Germinal center (tissue), 1 donor: Measurements from ENCODE around the gene ZNF740.
"Not testable (repeated sequence)": the region's sequence is repeated elsewhere in the genome, so short reads cannot be mapped to it uniquely, and the experiment has no call there.

Experiments used
- DNase-seq: peaks from one replicate; pipeline ENCODE4 v3.0.0; 2012; ENCODE audit warnings: mixed read lengths, low spot score

Gene ZNF740

GRCh38 chr12:53180220-53180930 lies at the start of gene ZNF740, which contains the start of gene CSAD:
Gene ZNF740 (plus strand): TSS chr12:53180722. CDS start chr12:53181984, 1,262 bp downstream.
Gene CSAD (minus strand): TSS chr12:53180925. CDS start chr12:53173470, 7,455 bp downstream.
- peak; percentile 98 for DNase-seq

DNA sequence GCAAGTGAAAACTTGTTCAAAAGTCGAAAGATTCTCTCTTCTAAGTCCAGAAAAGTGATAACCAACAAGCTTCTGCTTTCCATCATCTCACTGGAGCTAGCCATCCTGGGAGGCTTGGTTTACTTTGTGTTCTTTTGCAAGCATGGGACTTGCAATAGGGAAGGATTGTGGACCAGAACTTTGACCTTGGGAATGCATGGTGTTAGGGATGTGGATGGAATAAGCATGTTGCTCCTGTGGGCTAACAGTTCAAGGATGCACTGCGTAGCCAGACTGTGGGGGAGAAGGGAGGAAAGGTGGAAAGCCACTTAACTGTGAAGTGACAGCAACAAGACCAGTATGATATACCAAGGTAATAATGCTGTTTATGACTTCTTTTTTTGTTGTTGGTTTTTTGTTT lies 48.7 kb upstream of the ZNF740 start:
- no peak for DNase-seq

DNA sequence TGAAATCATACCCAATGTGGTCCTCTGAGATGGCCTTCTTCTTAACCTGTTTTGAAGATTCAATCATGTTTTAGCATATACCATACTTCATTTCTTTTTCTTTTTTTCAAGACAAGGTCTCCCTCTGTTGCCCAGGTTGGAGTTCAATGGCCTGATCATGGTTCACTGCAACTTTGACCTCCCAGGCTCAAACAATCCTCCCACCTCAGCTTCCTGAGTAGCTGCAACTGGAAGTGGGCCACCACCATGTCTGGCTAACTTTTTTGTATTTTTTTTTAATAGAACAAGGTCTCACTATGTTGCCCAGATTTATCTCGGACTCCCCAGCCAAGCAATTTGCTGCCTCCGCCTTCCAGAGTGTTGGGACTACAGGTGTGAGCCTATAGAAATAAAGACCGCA lies 46.8 kb upstream of the ZNF740 start:
- no peak for DNase-seq

DNA sequence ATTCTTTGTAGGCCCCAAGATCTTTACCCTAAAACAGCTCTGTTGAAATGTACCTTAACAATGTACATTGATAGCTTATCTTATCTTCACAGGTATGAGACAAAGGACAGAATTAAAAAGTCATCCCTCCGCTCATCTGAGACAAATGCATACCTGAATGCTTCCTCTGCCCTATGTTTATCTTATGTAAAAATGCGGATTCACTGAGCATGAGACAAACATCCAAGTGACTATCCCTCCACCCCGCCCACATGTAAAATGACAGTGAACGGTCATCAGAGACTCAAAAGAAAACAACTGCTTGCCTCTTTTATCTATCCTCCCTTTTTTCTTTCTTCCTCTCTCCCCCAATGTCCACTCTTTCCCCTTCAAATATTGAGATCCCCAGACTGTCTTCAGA lies 37.2 kb upstream of the ZNF740 start:
- no peak for DNase-seq

DNA sequence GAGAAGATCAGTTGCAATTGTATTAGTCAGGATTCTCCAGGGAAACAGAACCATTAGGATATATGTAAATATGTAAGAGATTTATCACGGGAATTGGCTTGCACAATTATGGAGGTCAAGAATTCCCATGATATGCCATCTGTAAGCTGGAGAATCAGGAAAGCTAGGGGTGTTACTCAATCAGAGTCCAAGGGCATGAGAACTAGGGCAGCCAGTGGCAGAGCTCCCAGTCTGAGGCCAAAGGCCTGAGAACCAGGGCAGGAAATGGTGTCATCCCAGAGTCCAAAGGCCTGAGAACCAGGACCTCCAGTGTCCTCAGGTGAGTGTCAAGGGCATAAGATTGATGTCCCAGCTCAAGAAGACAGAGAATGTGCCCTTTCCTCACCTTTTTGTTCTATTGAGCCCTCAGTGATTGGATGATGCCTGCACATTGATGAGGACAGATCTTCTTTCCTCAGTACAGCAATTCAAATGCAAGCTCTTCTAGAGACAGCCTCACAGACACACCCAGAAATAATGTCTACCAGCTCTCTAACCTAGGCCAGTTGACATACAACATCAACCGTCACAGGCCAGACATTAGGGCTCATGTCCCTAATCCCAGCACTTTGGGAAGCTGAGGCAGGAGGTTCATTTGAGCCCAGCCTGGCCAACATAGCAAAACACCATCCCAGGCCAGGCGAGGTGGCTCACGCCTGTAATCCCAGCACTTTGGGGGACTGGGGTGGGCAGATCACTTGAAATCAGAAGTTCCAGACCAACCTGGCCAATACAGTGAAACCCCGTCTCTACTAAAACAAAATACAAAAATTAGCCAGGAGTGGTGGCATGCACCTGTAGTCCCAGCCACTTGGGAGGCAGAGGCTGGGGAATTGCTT lies 34.9 kb upstream of the ZNF740 start:
- DNase-seq, result no peak

- DNase-seq, result no peak
Measured at GRCh38 chr12:53147181-53147580, 33.3 kb upstream of the ZNF740 start.

- DNase-seq, result no peak
Measured at GRCh38 chr12:53147653-53148052, 32.9 kb upstream of the ZNF740 start.

- DNase-seq, result no peak
Measured at GRCh38 chr12:53151039-53151438, 29.5 kb upstream of the ZNF740 start.

- no peak for DNase-seq
Measured at GRCh38 chr12:53152390-53152789, 28.1 kb upstream of the ZNF740 start.

DNA sequence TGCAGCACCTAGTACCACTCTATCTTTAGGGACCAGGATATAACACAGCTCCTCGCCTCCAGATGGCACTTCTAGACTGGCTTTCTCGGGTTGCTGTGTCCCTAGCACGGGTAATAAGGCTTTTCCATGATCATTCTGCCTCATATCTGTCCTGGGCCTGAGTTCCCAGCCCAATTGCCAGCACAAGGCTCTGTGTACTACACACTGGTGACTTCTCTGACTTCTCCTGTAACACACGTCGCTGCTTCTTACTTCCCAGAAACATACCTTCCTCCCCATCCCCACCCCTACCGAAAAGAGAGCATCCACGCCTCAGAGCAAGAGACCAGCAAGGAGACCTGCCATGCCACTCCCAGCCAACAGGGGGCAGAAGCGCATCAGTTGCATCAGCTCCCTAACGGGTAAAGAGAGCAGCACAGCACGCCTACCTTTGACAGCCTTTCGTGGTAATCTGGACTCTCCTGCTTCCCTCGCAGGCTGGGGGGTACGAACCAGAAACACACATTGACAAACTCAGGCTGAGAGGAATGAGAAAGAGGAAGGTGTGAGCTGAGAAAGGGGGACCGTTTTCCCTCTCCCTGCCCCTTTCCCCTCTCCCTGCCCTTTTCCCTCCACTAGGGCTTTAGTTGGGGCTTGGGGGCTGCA lies 21.2 kb upstream of the ZNF740 start:
- peak; percentile 89 for DNase-seq

- DNase-seq, result no peak
Measured at GRCh38 chr12:53160000-53160399, 20.5 kb upstream of the ZNF740 start.

DNA sequence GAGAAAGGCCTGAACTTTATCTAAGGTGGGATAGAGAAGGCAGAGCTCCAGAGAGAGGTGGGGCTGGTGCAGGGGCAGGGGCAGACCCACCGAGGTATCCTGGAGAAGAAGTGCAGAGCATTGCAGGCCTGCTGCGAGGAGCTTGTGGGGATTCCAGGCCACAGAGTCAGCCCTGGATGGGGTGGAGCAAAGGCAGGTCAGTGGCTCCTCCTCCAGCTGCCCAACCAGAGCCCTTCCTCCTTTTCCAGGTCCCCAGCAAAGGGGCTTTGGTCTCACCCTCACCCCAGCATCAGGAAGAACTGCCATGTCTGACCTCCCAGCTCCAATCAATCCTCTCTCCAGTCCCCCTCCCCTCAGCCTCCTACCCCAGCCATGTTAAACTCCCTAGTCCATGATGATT lies 19.8 kb upstream of the ZNF740 start:
- DNase-seq, result no peak

DNA sequence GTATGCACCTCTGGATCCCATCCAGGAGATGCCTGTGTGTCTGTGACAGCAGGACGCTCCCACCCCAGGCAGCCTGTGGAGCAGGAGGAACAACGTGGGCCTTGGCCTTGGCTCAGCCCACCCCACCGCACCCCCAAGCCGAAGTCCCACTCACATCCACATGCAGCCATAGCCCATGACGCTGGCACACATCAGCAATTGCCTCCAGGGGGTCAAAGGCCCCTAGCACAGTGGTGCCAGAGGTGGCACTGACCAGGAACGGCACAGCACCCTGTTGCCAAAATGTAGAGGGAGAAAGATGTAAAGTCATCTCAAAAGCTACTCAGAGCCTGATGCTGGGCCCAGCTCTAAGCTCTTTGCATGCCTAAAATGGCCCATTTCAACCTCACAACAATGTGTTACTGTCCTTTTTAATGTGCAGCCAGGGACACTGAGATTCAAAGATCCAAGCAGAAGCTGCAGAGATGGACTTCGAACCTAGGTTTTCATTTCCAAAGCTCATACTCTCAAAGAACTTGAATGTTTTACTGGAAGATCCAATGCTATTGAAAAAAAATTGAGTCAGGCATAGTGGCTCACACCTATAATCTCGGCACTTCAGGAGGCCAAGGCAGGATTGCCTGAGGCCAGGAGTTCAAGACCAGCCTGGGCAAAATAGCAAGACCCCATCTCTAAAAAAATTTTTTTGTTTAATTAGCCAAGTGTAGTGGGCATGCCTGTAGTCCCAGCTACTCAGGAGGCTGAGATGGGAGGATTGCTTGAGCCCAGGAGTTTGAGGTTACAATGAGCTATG lies 19.2 kb upstream of the ZNF740 start:
- no peak for DNase-seq

DNA sequence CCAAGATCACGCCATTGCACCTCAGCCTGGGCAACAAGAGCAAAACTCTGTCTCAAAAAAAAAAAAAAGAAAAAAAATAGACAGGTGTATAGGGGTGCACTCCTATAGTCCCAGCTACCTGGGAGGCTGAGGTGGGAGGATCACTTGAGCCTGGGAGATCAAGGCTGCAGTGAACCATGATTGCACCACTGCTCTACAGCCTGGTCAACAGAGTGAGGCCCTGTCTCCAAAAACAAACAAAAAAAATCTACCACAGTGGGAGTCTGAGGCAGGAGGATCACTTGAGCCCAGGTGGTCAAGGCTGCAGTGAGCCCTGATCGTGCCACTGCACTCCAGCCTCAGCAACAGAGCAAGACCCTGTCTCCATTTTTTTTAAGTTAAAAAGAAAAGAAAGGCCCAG lies 17.5 kb upstream of the ZNF740 start:
- DNase-seq, result not testable (repeated sequence)

GRCh38 chr12:53166837-53167236 lies 13.7 kb upstream of the ZNF740 start:
- DNase-seq, result no peak

DNA sequence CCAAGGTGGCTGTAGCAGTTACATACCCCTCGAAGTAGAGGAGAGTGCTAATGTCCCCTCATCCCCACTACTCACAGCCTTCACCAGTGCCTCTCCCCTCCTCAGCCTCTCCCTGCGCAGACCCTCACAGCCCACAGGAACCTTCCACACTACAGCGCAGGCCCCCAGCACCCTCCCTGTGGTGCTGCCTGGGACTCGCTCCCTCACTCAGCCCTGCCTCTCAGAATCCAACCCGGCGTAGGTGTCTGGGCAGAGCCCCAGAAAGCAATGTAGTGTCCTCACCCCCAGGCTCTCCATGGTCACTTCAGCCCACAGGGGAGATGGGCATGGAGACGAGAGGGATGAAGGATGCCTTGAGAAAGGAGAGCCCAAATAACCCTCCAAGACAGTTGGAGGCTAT lies 10.9 kb upstream of the ZNF740 start:
- no peak for DNase-seq

- no peak for DNase-seq
Measured at GRCh38 chr12:53170215-53170614, 10.3 kb upstream of the ZNF740 start.

DNA sequence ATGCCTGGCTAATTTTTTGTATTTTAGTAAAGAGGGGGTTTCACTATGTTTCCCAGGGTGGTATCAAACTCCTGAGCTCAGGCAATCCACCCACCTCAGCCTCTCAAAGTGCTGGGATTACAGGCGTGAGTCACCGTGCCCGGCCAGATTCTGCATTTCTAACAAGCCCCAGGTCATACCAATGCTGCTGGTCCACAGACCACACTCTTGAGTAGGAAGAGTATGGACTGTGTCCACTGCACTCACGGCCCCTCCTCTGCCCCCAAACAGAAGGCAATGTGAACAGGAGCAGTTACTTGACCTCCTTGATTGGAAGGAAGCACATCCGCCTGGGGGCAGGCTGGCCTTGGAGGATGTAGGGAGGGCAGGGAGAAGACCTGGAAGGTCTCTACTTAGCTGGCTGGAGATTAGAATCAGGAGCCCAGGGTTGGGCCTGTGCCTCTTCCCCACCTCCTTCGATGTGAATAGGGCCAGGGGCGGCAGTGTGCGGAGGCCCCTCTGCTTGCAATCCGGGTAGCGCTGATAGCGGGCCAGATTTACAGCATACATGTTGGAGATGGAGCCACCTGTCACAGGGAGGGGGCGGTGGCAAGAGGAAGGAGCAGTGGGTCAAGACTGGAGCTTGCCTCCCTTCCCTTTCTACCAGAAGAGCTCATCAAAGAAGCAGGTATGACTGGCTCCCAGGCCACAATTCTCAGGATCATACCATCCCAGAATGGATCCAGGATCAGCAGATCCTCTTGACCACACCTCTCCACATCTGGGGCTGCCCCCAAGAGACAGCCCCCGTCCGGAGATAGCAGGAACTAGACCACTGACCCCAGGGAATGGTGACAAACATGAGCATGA lies 9.4 kb upstream of the ZNF740 start:
- no peak for DNase-seq

DNA sequence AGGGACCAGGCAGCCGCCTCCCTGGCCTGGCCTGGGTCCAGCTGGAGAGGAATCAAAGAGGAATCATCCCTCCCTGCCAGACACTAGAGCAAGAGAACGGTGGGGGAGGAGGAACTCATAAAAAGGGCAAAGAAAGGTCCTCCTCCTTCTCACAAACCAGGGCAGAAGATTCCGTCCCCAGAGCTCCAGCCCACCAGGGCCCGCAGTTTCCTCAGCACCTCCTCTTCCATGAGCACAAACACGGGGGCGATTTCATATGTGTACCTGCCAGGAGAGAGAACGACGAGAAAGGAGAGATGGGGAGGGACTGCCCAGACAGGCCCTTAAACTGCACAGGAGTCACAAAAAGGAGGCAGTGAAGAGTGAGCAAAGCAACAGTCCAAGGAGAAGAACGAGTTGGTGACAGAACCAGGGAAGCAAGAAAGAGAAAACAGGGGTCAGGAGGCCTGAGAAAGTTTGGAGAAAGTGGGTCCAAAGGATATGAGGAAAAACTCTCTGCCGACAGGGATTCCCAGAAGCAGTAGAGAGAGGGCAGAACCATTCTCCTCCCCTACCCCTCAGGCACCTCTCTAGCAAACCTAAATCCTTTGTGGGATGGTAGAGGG lies 8.7 kb upstream of the ZNF740 start:
- no peak for DNase-seq

- no peak for DNase-seq
Measured at GRCh38 chr12:53172352-53172751, 8.2 kb upstream of the ZNF740 start.
